GM18502 (cell line): ENCODE measurements around the gene SCARB1.

ENCODE experiments used
- ATAC-seq: cut with Tn5 transposase; IDR thresholded peaks from one replicate; pipeline ENCODE4 v1.9.1; 2021; ENCODE audit warnings: mild to moderate bottlenecking; ENCODE audit not compliant: unreplicated experiment, poor library complexity

The SCARB1 gene

GRCh38 chr12:124765581-124766489, 97.8 kb downstream of the SCARB1 start:
- no peak for ATAC-seq

- ATAC-seq = no peak
Measured at GRCh38 chr12:124764870-124765580, 98.6 kb downstream of the SCARB1 start.

- no peak for ATAC-seq
Measured at GRCh38 chr12:124764451-124764850, 99.2 kb downstream of the SCARB1 start.

- ATAC-seq = no peak
Measured at GRCh38 chr12:124763594-124763979, 100.1 kb downstream of the SCARB1 start.

- no peak for ATAC-seq
Measured at GRCh38 chr12:124762791-124763593, 100.7 kb downstream of the SCARB1 start.

GRCh38 chr12:124762384-124762783, 101.3 kb downstream of the SCARB1 start:
- no peak for ATAC-seq

GRCh38 chr12:124761871-124762270, 101.8 kb downstream of the SCARB1 start:
- no peak for ATAC-seq

- no peak for ATAC-seq
Measured at GRCh38 chr12:124761056-124761455, 102.6 kb downstream of the SCARB1 start.

- ATAC-seq = no peak
Measured at GRCh38 chr12:124760560-124760959, 103.1 kb downstream of the SCARB1 start.

- ATAC-seq = no peak
Measured at GRCh38 chr12:124759841-124760503, 103.7 kb downstream of the SCARB1 start.

GRCh38 chr12:124758266-124759220, 105.1 kb downstream of the SCARB1 start:
- no peak for ATAC-seq

GRCh38 chr12:124757329-124757728, 106.3 kb downstream of the SCARB1 start:
- ATAC-seq = no peak

GRCh38 chr12:124756760-124757159, 106.9 kb downstream of the SCARB1 start:
- no peak for ATAC-seq

- ATAC-seq = no peak
Measured at GRCh38 chr12:124756166-124756565, 107.5 kb downstream of the SCARB1 start.

- ATAC-seq = no peak
Measured at GRCh38 chr12:124755801-124756148, 107.9 kb downstream of the SCARB1 start.

- ATAC-seq = no peak
Measured at GRCh38 chr12:124754949-124755800, 108.5 kb downstream of the SCARB1 start.

- no peak for ATAC-seq
Measured at GRCh38 chr12:124754491-124754890, 109.2 kb downstream of the SCARB1 start.

- ATAC-seq = no peak
Measured at GRCh38 chr12:124753993-124754392, 109.7 kb downstream of the SCARB1 start.
